GM21447 (cell line): Measurements from ENCODE around the gene MRPL28.

Experiments
- ATAC-seq: cut with Tn5 transposase; IDR thresholded peaks from one replicate; pipeline ENCODE4 v1.9.1; 2021; ENCODE audit not compliant: unreplicated experiment

Gene MRPL28

DNA sequence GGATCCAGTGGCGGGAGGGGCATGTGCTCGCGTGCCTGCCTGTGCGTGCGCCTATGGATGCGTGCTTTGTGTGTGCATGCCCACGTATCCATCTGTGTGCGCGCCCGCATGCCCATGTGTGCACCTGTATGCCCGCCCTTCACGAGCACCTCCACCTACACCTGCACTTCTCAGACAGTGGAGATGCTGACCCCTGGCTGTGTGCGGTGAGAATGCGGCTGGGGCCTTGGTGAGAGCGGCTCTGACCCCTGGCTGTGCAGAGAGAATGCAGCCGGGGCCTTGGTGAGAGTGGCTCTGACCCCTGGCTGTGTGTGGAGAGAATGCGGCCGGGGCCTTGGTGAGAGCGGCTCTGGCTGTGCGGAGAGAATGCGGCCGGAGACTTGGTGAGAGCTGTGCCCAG, 51.7 kb downstream of the MRPL28 start:
- no peak for ATAC-seq

DNA sequence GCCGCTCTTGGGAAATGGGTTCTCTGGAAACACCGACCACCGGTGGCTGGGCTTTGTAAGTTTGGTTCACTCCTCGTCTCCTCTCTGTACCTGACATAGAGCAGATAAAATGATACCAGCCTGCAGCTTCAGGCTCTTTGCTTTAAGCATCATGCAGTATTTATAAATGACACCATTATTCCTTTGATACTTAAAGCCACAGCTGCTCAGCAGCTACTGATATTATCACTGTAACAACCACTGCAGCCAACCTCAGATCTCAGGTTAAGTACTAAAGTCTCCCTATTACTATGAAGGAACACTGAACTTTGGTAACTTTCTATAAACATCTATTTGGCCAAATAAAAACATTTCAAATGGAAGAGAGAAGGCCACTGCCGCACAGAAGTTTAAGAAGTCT, 52.8 kb downstream of the MRPL28 start:
- no peak for ATAC-seq
